ENCODE measurements around the gene SLC17A1.

SLC17A1 gene

DNA sequence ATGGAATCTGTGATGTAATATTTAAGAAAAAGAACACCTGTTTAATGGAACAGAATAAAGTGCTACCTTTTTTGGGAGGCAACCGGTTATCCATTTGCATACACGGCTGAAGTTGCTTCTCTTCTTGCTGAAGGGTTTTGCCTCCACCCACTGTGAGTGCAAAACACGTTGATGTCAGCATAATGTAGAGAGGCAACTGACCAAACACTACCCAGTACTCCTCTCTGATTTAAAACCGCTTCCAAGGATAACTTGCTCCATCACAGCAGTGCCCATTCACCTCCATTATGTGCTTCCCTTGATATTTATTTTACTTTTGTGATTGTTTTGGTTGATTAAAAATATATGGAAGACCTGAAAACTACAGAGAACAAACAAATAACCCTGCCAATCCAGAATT lies 1.4 kb downstream of the SLC17A1 start:
- DNase-seq, result no peak

- DNase-seq, result no peak
Observed at GRCh38 chr6:25829375-25829774, 2.5 kb downstream of the SLC17A1 start.

DNA sequence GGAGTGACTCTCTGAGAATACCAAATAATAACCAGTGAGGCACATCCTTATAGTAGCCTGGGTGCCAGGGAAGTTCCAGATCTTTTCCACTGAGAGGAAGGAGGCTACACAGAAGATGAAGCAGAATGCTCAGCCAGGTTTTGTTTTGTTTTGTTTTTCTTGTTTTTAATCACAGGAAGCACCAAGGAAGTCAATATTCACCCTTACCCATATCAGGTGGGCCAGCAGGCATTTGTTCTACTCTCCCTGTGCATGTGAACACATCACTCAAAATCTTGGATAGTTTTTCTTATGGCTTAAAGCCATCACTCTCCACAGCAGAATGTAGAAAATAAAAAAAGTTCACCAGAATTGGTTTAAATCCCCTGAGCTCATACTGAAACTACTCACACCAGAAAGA lies 10.5 kb downstream of the SLC17A1 start:
- no peak for DNase-seq

DNA sequence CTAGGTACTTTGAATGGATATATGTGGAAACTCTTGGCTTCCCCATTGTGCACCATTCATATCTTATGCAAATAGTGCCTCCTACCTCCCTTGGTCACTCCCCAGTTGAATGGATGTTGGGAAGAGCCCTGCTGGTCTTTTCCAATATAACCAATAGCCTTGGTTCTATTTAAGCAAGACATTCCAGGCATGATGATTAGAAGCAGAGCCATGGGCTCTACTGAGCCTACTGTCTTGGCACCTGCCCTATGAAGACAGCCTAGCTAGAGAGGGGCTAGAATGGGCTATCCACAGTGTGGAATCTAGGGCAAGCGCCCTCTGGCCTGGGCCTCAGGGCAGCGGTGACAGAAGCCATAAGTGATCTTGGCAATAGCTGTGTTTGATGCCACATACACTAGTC lies 15.6 kb downstream of the SLC17A1 start:
- no peak for DNase-seq

GRCh38 chr6:25815194-25815593 lies 16.7 kb downstream of the SLC17A1 start:
- DNase-seq, result no peak

DNA sequence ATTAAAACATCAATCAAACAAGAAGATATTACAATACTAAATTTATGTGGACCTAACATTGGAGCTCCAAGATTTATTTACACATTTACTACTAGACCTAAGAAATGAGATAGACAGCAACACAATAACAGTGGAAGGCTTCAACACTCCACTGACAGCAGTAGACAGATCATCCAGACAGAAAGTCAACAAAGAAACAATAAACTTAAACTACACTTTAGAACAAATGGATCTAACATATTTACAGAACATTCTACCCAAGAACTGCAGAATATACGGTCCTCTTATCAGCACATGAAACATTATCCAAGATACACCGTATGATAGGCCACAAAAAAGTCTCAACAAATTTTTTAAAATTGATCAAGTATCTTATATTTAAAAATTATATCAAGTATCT lies 27.0 kb downstream of the SLC17A1 start:
- no peak for DNase-seq

- no peak for DNase-seq
Observed at GRCh38 chr6:25801436-25801835, 30.4 kb downstream of the SLC17A1 start.

GRCh38 chr6:25794784-25795183 lies 37.1 kb downstream of the SLC17A1 start:
- DNase-seq, result no peak

DNA sequence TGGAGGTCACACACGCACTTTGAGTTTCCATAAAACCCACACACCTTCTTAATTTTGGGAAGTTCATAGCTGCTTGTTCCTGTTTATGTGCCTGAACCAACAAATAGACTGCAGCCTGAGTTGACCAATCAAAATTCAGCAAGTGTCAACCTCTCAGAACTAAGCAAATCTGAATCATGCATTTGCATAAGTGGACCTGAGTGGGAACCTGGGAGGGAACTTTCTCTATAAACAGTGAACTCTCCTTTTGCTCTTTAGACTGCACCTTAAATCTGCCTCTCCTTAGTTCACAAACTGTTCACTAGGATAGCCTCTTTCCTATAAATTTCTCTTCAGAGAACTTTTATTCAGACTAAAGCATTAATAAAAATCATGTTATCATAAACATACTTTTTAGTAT lies 37.9 kb downstream of the SLC17A1 start:
- DNase-seq, result no peak

GRCh38 chr6:25792016-25792415 lies 39.8 kb downstream of the SLC17A1 start:
- DNase-seq, result no peak

DNA sequence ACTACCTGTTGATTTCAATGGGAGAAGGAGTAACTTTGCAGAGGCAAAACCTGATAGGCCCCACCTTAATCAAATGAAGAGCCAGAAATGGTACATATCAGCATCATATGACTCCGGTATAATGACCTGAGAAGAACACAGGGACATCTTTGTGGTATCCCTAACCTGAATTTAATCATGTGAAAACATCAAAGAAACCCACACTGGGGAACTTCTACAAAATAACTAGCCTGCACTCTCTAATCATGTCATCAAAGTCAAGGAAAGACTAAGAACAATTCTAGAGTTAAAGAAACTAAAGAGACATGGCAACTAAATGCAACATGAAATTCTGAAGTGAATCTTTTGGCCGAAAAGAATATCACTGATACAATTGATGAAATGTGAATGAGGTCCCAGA lies 42.4 kb downstream of the SLC17A1 start:
- DNase-seq, result no peak

GRCh38 chr6:25788305-25788922 lies 43.4 kb downstream of the SLC17A1 start:
- peak; percentile 22 for DNase-seq

GRCh38 chr6:25787428-25787827 lies 44.4 kb downstream of the SLC17A1 start:
- no peak for DNase-seq

- no peak for DNase-seq
Observed at GRCh38 chr6:25781134-25781533, 50.7 kb downstream of the SLC17A1 start.

- DNase-seq, result no peak
Observed at GRCh38 chr6:25777856-25778649, 53.8 kb downstream of the SLC17A1 start.

DNA sequence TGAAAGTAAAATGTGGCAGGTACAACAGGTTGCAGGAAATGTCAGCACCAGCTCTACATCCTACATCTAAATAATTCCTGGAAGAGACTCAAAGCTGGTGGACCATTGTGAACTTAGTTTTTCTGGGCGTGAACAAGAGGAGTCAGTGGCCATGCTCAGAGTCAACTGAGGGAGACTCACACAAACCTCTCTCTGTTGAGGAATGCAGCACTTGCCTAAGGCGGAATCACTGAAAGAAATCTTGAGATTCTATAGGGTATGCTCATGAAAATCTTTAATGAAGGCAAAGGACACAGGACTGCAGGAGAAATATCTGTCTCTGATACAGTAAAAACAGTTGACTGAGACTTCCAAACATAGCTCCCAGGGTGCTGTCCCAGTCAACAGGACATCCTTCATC lies 54.8 kb downstream of the SLC17A1 start:
- DNase-seq, result no peak

DNA sequence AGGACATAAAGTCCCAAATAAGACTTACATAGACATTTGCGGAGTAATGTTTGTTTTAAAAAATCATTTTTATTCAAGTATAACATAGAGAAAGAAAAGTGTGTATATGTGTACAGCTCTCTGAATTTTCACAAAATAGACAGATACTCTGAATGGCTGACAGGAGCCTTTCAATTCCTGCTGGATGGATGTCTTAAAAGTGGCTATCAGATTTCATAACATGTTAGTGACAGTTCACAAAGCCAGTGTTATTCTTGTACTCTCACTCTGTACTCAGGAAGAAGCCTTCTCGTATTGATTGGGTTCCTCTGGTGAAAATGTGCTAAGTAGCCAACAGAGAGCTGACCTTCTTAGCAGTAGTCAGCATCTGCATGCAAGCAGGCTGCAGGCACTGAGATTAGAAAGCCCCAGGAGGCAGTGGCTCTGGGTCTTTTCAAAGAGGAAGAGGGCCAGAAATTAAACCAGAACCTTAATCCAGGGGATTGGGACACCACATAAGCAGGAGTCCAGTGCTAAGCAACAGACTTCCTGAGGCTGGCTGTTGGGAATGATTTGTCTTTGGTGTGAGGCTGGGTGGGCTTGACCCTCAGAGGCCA lies 57.6 kb downstream of the SLC17A1 start:
- no peak for DNase-seq

DNA sequence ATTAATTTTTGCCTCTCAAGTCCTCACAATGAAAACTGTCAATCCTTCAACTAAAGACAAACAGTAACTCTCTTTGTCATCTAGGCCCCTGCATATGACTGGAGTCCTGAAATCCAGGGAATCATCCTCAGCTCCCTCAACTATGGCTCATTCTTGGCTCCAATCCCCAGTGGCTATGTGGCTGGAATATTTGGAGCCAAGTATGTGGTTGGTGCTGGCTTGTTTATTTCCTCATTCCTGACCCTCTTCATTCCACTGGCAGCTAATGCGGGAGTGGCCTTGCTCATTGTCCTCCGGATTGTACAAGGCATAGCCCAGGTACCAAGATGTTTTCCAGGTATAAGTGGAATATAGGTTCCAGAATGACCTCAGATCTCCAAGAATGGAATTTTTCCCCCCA lies 61.9 kb downstream of the SLC17A1 start:
- DNase-seq, result no peak

DNA sequence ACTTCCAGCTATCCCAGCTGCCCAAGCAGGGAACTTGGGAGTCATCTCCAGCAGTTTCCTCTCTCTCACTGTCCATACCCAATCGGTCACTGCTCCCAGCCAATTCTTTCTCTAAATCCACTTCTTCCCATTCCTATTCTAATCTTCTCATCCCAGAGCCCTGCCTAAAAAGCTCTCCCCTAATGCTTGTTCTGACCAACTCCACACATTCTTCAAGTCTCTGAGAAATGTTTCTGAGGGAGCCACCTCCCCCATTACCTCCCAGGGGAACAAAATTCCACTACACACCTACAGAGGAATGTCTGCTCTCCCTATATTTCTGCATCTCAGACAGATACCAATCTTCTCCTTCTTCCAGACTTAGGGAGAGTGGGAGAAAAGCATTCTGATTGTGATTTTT lies 63.3 kb downstream of the SLC17A1 start:
- DNase-seq, result no peak

DNA sequence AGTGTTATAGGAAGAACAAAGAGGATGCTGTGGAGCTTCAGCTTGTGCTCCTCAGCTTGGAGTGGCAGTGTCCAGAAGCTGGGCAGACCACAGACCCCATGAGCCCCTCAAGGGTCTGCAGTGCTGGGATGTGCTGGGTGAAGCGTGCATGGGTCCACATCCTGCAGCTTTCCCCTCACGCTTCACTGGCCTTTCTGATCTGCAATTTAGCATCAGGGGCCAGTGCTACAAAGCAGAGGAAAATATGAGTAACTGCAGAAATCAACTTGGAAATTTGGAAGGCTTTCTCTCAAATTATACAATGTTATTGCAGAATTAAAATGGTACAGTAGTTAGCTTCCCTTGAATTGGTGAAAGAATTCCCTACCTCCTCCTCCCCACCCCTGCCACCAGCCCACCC lies 67.2 kb downstream of the SLC17A1 start:
- DNase-seq, result no peak

DNA sequence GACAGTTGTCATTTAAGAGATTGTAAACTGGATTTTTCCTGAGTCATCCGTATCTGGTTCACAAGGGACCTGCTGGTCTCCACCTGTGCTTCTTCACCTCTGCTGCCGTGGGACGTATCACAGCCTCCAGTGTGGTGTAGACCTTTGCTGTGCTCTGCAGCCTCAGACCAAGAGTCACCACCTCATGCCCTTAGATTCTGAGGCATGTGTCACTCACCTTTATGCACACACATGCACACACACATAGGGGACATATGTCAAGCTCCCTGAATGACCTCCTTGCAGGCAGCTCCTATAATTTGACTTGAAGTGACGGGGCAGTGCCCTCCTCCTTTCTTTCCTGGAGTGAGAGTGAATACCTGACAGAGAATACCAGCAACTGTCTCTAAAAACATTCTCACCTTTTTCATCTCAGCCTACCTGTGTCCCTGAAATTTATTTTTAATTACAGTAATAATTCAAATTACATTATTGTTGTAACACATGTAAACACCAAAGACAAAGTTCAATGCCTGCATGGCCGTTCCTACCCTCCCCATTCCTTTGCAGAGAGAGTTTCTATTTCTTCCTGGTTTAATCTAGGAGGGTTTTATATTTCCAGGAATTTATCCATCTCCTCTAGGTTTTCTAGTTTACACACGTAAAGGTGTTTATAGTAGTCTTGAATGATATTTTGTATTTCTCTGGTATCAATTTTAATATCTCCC lies 73.8 kb downstream of the SLC17A1 start:
- DNase-seq, result no peak

DNA sequence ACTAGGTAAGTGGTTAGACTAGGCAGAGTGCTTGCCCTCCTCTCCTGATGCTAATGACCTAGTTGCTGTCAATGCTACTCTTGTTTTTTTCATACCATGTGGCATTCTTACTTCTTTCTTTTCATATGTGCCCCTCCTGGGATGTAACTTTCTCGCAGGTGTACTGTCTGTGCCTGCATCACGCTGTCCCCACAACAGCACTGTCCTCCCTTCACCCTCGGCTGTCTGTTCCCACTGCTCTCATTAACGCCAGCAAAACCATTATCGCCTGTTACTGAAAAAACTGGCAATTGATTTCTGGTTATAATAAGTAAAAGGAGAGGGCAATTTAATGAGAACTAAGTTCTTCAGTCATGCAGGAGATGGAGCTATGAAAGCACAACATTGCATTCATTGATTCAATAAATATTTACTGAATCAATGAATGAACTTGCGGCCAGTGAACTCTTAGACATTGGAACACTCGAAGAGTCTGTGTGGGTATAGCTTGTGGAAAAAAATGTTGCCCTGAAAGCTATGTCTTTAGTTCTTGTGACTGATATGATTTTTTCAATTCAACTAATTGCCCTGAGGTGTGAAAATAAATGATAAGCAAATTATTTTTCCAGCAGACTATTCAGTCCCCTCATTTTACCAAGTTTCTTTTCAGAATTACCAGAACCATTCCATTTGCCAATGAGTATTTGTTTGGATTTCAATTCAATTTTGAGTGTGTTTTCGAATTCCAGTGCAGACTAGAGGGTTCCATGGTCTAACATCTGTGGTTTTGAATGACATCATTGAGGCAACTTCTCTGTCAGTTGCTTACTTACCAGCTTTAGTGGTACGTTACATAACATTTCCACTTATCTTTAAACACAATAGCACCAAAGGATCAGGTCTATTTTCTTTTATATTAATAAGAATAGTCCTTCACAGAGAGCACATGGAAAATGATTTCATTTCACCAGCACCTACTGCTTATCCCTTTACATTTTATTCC lies 75.2 kb downstream of the SLC17A1 start:
- no peak for DNase-seq

DNA sequence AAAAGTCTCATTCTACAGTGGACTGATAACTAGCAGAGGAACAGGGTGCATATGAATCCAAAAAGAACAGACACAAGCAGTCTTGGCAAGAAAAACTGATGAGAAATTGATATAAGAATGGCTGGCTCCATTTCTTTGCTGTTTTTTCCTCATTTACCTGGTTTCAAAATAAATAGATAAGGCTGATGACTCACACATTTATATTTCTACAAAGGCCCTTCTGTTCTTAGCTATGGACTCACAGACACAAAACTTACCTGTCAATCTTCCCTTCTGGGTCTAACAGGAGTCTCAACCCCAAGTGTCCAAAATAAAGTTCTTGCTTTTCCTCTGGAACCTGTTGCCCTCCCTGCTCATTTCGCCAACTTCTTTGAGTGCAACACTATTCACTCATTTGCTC lies 76.4 kb downstream of the SLC17A1 start:
- no peak for DNase-seq
